GM23338 (cell line): ENCODE measurements around the gene TBX18. TPM values are rescaled to one million over a fixed set of nuclear protein-coding genes. Genes with fewer than 3 reads are reported as not detected.
A peak's percentile ranks its signal among the peaks of the same experiment; 100 is the strongest.

Experiments
- ATAC-seq: fragments of 200-7000 bp; cut with Tn5 transposase; 3 replicates; pipeline ENCODE4 v1.9.1; 2020
- DNase-seq: peaks from one replicate; pipeline ENCODE4 v3.0.0-alpha.2; 2015; ENCODE audit warnings: low spot score
- H2AFZ ChIP-seq: fragments of 200-600 bp; sonication (generic); 2 replicates; pipeline ENCODE4 v1.8.0; 2016; ENCODE audit warnings: antibody characterized with exemption, mild to moderate bottlenecking, moderate library complexity
- H3F3A ChIP-seq: fragments of 200-600 bp; sonication (generic); replicated peaks from 2 replicates; pipeline ENCODE4 v1.8.0; 2017; ENCODE audit warnings: antibody characterized with exemption, mixed run types, low read depth
- H3K27ac ChIP-seq: fragments of 200-600 bp; sonication (generic); 2 replicates; pipeline ENCODE4 v1.6.1; 2016; ENCODE audit warnings: low read depth
- H3K27me3 ChIP-seq: fragments of 200-600 bp; sonication (generic); 2 replicates; pipeline ENCODE4 v1.8.0; 2016; ENCODE audit warnings: mild to moderate bottlenecking, mixed run types, moderate library complexity; ENCODE audit not compliant: insufficient read depth
- H3K36me3 ChIP-seq: fragments of 200-600 bp; sonication (generic); 2 replicates; pipeline ENCODE4 v1.8.0; 2016; ENCODE audit warnings: mild to moderate bottlenecking; ENCODE audit not compliant: insufficient read depth
- H3K4me1 ChIP-seq: fragments of 200-600 bp; sonication (generic); 2 replicates; pipeline ENCODE4 v1.8.0; 2016; ENCODE audit warnings: mild to moderate bottlenecking, moderate library complexity; ENCODE audit not compliant: insufficient read depth
- H3K4me2 ChIP-seq: fragments of 200-600 bp; sonication (generic); 2 replicates; pipeline ENCODE4 v1.7.1; 2017; ENCODE audit warnings: mixed run types
- H3K4me3 ChIP-seq: fragments of 200-600 bp; sonication (generic); 2 replicates; pipeline ENCODE4 v1.6.1; 2016; ENCODE audit warnings: mixed run types
- H3K79me2 ChIP-seq: fragments of 200-600 bp; sonication (generic); replicated peaks from 2 replicates; pipeline ENCODE4 v1.8.0; 2017; ENCODE audit warnings: mild to moderate bottlenecking; ENCODE audit not compliant: insufficient read depth
- H3K9me2 ChIP-seq: fragments of 200-600 bp; sonication (generic); 2 replicates; pipeline ENCODE4 v1.8.0; 2017; ENCODE audit not compliant: insufficient read depth
- H4K20me1 ChIP-seq: fragments of 200-600 bp; sonication (generic); replicated peaks from 2 replicates; pipeline ENCODE4 v1.8.0; 2017; ENCODE audit warnings: mild to moderate bottlenecking; ENCODE audit not compliant: insufficient read depth
- H3K27ac Mint-ChIP-seq: 2 replicates; pipeline ENCODE4 v1.8.0; 2020; ENCODE audit warnings: inconsistent platforms, mild to moderate bottlenecking, moderate library complexity, mixed read lengths
- H3K27me3 Mint-ChIP-seq: 3 replicates; pipeline ENCODE4 v1.8.0; 2022; ENCODE audit warnings: low read depth, mild to moderate bottlenecking, moderate library complexity, mixed read lengths, inconsistent platforms; ENCODE audit not compliant: insufficient read depth, poor library complexity
- H3K36me3 Mint-ChIP-seq: 3 replicates; pipeline ENCODE4 v1.8.0; 2021; ENCODE audit warnings: low read depth, mild to moderate bottlenecking, inconsistent platforms, moderate library complexity, mixed read lengths
- H3K4me1 Mint-ChIP-seq: 3 replicates; pipeline ENCODE4 v1.8.0; 2020; ENCODE audit warnings: mild to moderate bottlenecking, inconsistent platforms, mixed read lengths
- H3K4me3 Mint-ChIP-seq: 3 replicates; pipeline ENCODE4 v1.8.0; 2021; ENCODE audit warnings: moderate library complexity, mild to moderate bottlenecking, inconsistent platforms, mixed read lengths
- H3K9me3 Mint-ChIP-seq: 3 replicates; pipeline ENCODE4 v1.8.0; 2020; ENCODE audit warnings: moderate library complexity, mild to moderate bottlenecking, inconsistent platforms, mixed read lengths
- CREB1 ChIP-seq: fragments of 250-450 bp; sonication (Bioruptor Pico); IDR thresholded peaks from 2 replicates; pipeline ENCODE4 v1.5.0; 2020; ENCODE audit warnings: low read depth, mild to moderate bottlenecking, moderate library complexity
- EZH2 ChIP-seq: fragments of 200-600 bp; sonication (generic); IDR thresholded peaks from one replicate; pipeline ENCODE4 v1.8.0; 2017; ENCODE audit warnings: antibody characterized with exemption, mild to moderate bottlenecking, low read depth; ENCODE audit not compliant: unreplicated experiment
- EZH2phosphoT487 ChIP-seq: fragments of 200-600 bp; sonication (generic); IDR thresholded peaks from one replicate; pipeline ENCODE4 v1.8.1; 2018; ENCODE audit warnings: antibody characterized with exemption; ENCODE audit not compliant: unreplicated experiment
- NANOG ChIP-seq: IDR thresholded peaks from 2 replicates; pipeline ENCODE4 v1.6.1; 2016; ENCODE audit warnings: antibody characterized with exemption, borderline replicate concordance
- POLR2AphosphoS5 ChIP-seq: IDR thresholded peaks from 2 replicates; pipeline ENCODE4 v1.6.1; 2016; ENCODE audit warnings: antibody characterized with exemption, low read depth
- REST ChIP-seq: IDR thresholded peaks from one replicate; pipeline ENCODE4 v1.6.1; 2018; ENCODE audit warnings: antibody characterized with exemption; ENCODE audit not compliant: unreplicated experiment
- STAT1 ChIP-seq: IDR thresholded peaks from one replicate; pipeline ENCODE4 v1.6.1; 2016; ENCODE audit warnings: antibody characterized with exemption; ENCODE audit not compliant: unreplicated experiment
- ZNF331 ChIP-seq: fragments of 250-450 bp; sonication (Bioruptor Pico); IDR thresholded peaks from 2 replicates; pipeline ENCODE4 v1.5.0; 2020; ENCODE audit warnings: low read depth, mild to moderate bottlenecking, moderate library complexity
- polyA plus RNA-seq: library from polyadenylated mRNA; unstranded; fragments of >200 nt; fragmentation: Nextera tagmentation; extraction: Ambion mirVana; gene quantifications from 2 replicates; pipeline ENCODE4 v1.2.1, GENCODE V29; 2016
- total RNA-seq: library from RNA; depleted of rRNA; stranded (reverse); fragments of >200 nt; shearing (Covaris generic); gene quantifications from 2 replicates; pipeline ENCODE4 v1.2.3, GENCODE V29; 2014
- TF ChIP-seq, protein P1 (sequence below): fragments of 250-450 bp; sonication (Bioruptor Pico); IDR thresholded peaks from 2 replicates; pipeline ENCODE4 v1.5.0; 2020; ENCODE audit warnings: mild to moderate bottlenecking, moderate library complexity

Gene TBX18
- total and polyA plus RNA-seq, 2 experiments from 2014 or later = 0.03 TPM; not detected in 1

DNA sequence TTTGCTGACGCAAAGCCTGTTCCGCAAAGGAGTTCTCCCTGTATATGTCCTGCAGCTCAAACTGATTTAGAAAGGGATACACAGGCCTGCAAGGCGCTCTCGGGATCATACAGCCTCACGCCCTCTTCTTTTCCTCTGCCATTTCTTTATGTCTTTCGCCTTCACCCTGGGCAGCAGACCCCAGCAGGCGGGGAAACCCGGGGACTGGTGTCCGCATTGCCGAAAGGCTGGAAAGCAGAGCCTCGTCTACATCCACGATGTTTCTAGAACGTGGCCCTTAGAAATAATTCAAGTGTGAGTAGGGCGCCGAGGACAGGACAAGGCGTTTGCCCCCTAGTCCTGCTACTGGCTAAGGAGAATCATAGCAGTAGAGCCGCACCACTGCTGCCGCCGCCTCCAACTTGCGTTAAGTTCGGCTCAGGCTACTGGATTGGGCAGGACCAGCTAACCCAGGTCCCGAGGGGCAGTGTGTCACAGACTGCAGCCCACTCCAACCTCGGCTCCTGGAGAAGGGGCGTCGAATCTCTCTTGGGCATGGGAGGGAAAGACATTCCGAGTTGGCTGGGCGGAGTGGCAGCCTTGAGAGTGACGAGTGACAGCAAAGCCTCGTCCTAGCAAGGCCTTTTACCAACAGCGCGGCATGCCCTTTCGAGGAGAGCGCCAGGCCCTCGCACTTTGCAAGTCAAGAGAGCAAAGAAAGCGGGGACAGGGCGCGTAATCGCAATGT is 2.6 kb upstream of the TBX18 start:
- Mint-ChIP-seq H3K4me3 (peak overlapping the region; percentile 68), H3K36me3 (no peaks in the 10 kb centered on the region; the same call in 2 of the 3 replicates), H3K9me3 (no peaks in the 10 kb centered on the region; the same call in 1 of the 3 replicates), H3K27ac (no peak overlapping the region), H3K27me3 (peaks cover 99% of the 10 kb centered on the region), H3K4me1 (peaks cover 37% of the 10 kb centered on the region)
- H2AFZ ChIP-seq = peak overlapping the region; percentile 81
- no peaks in the 10 kb centered on the region for H3K36me3 ChIP-seq
- no peaks in the 10 kb centered on the region for H3K9me2 ChIP-seq
- no peak overlapping the region for H3K27ac ChIP-seq
- peaks cover 37% of the 10 kb centered on the region for H3K4me1 ChIP-seq
- H3K79me2 ChIP-seq = no peaks in the 10 kb centered on the region
- peaks cover 15% of the 10 kb centered on the region for H3F3A ChIP-seq
- H3K4me2 ChIP-seq = peak overlapping the region; percentile 75
- TF ChIP-seq POLR2AphosphoS5 (no peak), ZNF331 (CRISPR knock-in tag) (no peak), NANOG (no peak), EZH2 (peak; percentile 96), EZH2phosphoT487 (peak; percentile 63)
- H3K27me3 ChIP-seq = peaks cover 98% of the 10 kb centered on the region
- peak overlapping the region; percentile 56 for H3K4me3 ChIP-seq
- ATAC-seq (peak; percentile 5), DNase-seq (peak; percentile 68)
- peaks cover 28% of the 10 kb centered on the region for H4K20me1 ChIP-seq

DNA sequence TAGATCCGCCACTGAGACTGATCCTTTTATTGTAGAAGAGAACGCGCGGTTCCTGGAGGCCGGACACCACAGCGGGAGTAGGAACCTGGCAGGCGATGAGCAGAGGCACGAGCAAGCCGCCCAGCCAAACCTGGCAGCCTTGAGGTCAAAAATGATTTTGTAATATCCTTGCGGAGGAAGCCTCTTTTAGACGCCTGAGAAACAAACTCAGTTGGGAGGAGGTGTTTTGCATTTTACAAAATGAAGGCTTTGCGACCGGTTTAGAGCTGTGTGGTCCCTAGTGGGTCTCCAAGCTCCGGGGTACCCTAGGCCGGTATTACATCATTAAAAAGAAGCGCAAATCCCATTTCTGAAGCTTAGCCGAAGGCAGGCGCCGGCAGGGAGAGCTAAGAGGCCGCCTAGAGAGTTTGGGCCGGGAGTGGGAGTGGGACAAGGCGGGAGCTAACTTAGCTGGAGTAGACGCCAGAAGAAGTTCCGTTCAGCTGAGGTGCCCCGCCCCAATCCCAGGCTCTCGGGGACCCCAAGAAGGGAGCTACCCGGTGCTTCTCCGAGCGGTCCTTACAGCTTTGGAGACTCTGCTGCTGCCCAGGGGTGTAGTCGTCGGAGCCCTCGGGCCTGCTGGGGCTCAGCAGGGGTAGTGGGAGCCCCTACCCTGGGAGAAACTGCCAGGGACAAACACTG is 1.9 kb upstream of the TBX18 start:
- Histone ChIP-seq H3K4me3 (peak overlapping the region; percentile 56), H3K9me2 (no peaks in the 10 kb centered on the region), H3K4me1 (peaks cover 37% of the 10 kb centered on the region), H4K20me1 (peaks cover 33% of the 10 kb centered on the region), H3K36me3 (no peaks in the 10 kb centered on the region), H3F3A (peaks cover 15% of the 10 kb centered on the region), H3K27ac (no peak overlapping the region), H3K79me2 (no peaks in the 10 kb centered on the region), H2AFZ (peak overlapping the region; percentile 81), H3K27me3 (peaks cover 98% of the 10 kb centered on the region), H3K4me2 (peak overlapping the region; percentile 75)
- H3K4me1 Mint-ChIP-seq = peaks cover 36% of the 10 kb centered on the region
- H3K9me3 Mint-ChIP-seq = no peaks in the 10 kb centered on the region; the same call in 1 of the 3 replicates
- TF ChIP-seq, protein P1, sequence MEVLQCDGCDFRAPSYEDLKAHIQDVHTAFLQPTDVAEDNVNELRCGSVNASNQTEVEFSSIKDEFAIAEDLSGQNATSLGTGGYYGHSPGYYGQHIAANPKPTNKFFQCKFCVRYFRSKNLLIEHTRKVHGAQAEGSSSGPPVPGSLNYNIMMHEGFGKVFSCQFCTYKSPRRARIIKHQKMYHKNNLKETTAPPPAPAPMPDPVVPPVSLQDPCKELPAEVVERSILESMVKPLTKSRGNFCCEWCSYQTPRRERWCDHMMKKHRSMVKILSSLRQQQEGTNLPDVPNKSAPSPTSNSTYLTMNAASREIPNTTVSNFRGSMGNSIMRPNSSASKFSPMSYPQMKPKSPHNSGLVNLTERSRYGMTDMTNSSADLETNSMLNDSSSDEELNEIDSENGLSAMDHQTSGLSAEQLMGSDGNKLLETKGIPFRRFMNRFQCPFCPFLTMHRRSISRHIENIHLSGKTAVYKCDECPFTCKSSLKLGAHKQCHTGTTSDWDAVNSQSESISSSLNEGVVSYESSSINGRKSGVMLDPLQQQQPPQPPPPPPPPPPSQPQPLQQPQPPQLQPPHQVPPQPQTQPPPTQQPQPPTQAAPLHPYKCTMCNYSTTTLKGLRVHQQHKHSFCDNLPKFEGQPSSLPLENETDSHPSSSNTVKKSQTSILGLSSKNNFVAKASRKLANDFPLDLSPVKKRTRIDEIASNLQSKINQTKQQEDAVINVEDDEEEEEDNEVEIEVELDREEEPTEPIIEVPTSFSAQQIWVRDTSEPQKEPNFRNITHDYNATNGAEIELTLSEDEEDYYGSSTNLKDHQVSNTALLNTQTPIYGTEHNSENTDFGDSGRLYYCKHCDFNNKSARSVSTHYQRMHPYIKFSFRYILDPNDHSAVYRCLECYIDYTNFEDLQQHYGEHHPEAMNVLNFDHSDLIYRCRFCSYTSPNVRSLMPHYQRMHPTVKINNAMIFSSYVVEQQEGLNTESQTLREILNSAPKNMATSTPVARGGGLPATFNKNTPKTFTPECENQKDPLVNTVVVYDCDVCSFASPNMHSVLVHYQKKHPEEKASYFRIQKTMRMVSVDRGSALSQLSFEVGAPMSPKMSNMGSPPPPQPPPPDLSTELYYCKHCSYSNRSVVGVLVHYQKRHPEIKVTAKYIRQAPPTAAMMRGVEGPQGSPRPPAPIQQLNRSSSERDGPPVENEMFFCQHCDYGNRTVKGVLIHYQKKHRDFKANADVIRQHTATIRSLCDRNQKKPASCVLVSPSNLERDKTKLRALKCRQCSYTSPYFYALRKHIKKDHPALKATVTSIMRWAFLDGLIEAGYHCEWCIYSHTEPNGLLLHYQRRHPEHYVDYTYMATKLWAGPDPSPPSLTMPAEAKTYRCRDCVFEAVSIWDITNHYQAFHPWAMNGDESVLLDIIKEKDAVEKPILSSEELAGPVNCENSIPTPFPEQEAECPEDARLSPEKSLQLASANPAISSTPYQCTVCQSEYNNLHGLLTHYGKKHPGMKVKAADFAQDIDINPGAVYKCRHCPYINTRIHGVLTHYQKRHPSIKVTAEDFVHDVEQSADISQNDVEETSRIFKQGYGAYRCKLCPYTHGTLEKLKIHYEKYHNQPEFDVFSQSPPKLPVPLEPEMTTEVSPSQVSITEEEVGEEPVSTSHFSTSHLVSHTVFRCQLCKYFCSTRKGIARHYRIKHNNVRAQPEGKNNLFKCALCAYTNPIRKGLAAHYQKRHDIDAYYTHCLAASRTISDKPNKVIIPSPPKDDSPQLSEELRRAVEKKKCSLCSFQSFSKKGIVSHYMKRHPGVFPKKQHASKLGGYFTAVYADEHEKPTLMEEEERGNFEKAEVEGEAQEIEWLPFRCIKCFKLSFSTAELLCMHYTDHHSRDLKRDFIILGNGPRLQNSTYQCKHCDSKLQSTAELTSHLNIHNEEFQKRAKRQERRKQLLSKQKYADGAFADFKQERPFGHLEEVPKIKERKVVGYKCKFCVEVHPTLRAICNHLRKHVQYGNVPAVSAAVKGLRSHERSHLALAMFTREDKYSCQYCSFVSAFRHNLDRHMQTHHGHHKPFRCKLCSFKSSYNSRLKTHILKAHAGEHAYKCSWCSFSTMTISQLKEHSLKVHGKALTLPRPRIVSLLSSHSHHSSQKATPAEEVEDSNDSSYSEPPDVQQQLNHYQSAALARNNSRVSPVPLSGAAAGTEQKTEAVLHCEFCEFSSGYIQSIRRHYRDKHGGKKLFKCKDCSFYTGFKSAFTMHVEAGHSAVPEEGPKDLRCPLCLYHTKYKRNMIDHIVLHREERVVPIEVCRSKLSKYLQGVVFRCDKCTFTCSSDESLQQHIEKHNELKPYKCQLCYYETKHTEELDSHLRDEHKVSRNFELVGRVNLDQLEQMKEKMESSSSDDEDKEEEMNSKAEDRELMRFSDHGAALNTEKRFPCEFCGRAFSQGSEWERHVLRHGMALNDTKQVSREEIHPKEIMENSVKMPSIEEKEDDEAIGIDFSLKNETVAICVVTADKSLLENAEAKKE (CRISPR knock-in tag) = no peak
- TF ChIP-seq POLR2AphosphoS5 (no peak), REST (no peak), STAT1 (no peak), CREB1 (CRISPR knock-in tag) (no peak), NANOG (no peak), EZH2 (peak; percentile 97)
- peak overlapping the region; percentile 68 for H3K4me3 Mint-ChIP-seq
- peak; percentile 2 for ATAC-seq
- peak; percentile 57 for DNase-seq
- peaks cover 99% of the 10 kb centered on the region for H3K27me3 Mint-ChIP-seq
- H3K27ac Mint-ChIP-seq = no peak overlapping the region
- no peaks in the 10 kb centered on the region; the same call in 2 of the 3 replicates for H3K36me3 Mint-ChIP-seq
